Keratinocyte (primary cell): ENCODE data around the gene ANKRD2. TPM values are rescaled to one million over a fixed set of nuclear protein-coding genes. Genes with fewer than 3 reads are reported as not detected.

Experiments used
- DNase-seq: peaks from one replicate; pipeline ENCODE4 v3.0.0-alpha.2; 2011; ENCODE audit warnings: low read depth, missing footprints, low spot score
- FAIRE-seq: peaks from 2 replicates; lab custom pipeline; 2011; peaks lifted over from hg19 to GRCh38; lab: Jason Lieb, UNC
- H2AFZ ChIP-seq: 2 replicates; pipeline ENCODE4 v1.6.0; 2012; ENCODE audit warnings: low read length, control low read depth, inconsistent platforms; ENCODE audit not compliant: control insufficient read depth
- H3K27ac ChIP-seq: 2 replicates; pipeline ENCODE4 v1.5.1; 2011; ENCODE audit warnings: low read length; ENCODE audit not compliant: control insufficient read depth, insufficient read depth
- H3K27me3 ChIP-seq: 3 replicates; pipeline ENCODE4 v1.6.0; 2011; ENCODE audit warnings: low read length; ENCODE audit not compliant: control insufficient read depth, insufficient read depth; ENCODE audit errors: extremely low read depth
- H3K36me3 ChIP-seq, 2 experiments: 2 replicates in 1 of 2; 3 replicates in 1 of 2; pipeline ENCODE4 v1.5.1; 2011; ENCODE audit warnings: low read length in 2 of 2, mild to moderate bottlenecking in 1 of 2; ENCODE audit not compliant: control insufficient read depth in 2 of 2, insufficient read depth in 2 of 2; ENCODE audit errors: extremely low read depth in 1 of 2
- H3K4me1 ChIP-seq: 3 replicates; pipeline ENCODE4 v1.5.1; 2011; ENCODE audit warnings: low read length; ENCODE audit not compliant: control insufficient read depth, insufficient read depth; ENCODE audit errors: extremely low read depth
- H3K4me2 ChIP-seq: 3 replicates; pipeline ENCODE4 v1.6.0; 2011; ENCODE audit warnings: low read depth, low read length; ENCODE audit not compliant: control insufficient read depth, insufficient read depth; ENCODE audit errors: extremely low read depth
- H3K4me3 ChIP-seq, 3 experiments: fragments of 200-600 bp in 1 of 3; sonication (generic) in 1 of 3; 2 replicates in 2 of 3; 3 replicates in 1 of 3; pipeline ENCODE4 v1.5.1; 2011 to 2016; ENCODE audit warnings: low read length in 3 of 3, mild to moderate bottlenecking in 3 of 3, control low read depth in 2 of 3, inconsistent platforms in 1 of 3, low read depth in 1 of 3, mixed read lengths in 1 of 3, mixed run types in 1 of 3, moderate library complexity in 1 of 3; ENCODE audit not compliant: control insufficient read depth in 2 of 3, insufficient read depth in 2 of 3; ENCODE audit errors: extremely low read depth in 1 of 3
- H3K79me2 ChIP-seq: 2 replicates; pipeline ENCODE4 v1.6.0; 2012; ENCODE audit warnings: low read length; ENCODE audit not compliant: control insufficient read depth, insufficient read depth
- H3K9ac ChIP-seq: 3 replicates; pipeline ENCODE4 v1.6.0; 2011; ENCODE audit warnings: low read length; ENCODE audit not compliant: control insufficient read depth, insufficient read depth; ENCODE audit errors: extremely low read depth
- H3K9me1 ChIP-seq: 3 replicates; pipeline ENCODE4 v1.6.0; 2011; ENCODE audit warnings: low read length; ENCODE audit not compliant: control insufficient read depth, insufficient read depth; ENCODE audit errors: extremely low read depth
- H3K9me3 ChIP-seq: 2 replicates; pipeline ENCODE4 v1.5.1; 2012; ENCODE audit warnings: low read depth, low read length; ENCODE audit not compliant: control insufficient read depth
- H4K20me1 ChIP-seq: 3 replicates; pipeline ENCODE4 v1.6.0; 2011; ENCODE audit warnings: low read length; ENCODE audit not compliant: control insufficient read depth, insufficient read depth; ENCODE audit errors: extremely low read depth
- CTCF ChIP-seq, 3 experiments: IDR thresholded peaks in 1 of 3; conservative IDR thresholded peaks in 1 of 3; optimal IDR thresholded peaks in 1 of 3; 2 replicates in 2 of 3; 3 replicates in 1 of 3; pipeline versions ENCODE3 to v1.5.1; 2011; ENCODE audit warnings: low read length in 3 of 3, mild to moderate bottlenecking in 3 of 3, moderate library complexity in 2 of 3, control low read depth in 1 of 3, inconsistent platforms in 1 of 3; ENCODE audit not compliant: insufficient read depth in 2 of 3; ENCODE audit errors: extremely low read depth in 1 of 3
- EZH2 ChIP-seq: IDR thresholded peaks from one replicate; pipeline ENCODE4 v1.6.1; 2012; ENCODE audit warnings: inconsistent platforms, mild to moderate bottlenecking, low read length, moderate library complexity
- dilution Hi-C: fragments of 300-500 bp; cut with MboI; formaldehyde crosslinking; loops from one replicate; pipeline ENCODE4 v1.7.0; 2020; ENCODE audit warnings: low sequenced_read_pairs; ENCODE audit not compliant: extremely low pct_ligation_motif_present
- polyA plus RNA-seq, 5 experiments: library from polyadenylated mRNA; depleted of rRNA in 3 of 5; stranded (reverse) in 3 of 5; stranded (forward) in 1 of 5; unstranded in 1 of 5; fragments of >200 nt; gene quantifications; 1 replicate in 1 of 5; 2 replicates in 3 of 5; 3 replicates in 1 of 5; pipeline versions ENCODE4 v1.2.1 to v1.2.3, GENCODE V29; 2011 to 2012; ENCODE audit warnings: missing spikeins in 2 of 5, low read depth in 1 of 5, low replicate concordance in 1 of 5

The ANKRD2 gene
- polyA plus RNA-seq, 1 donor (not counting 4 experiments of a cell fraction or from before 2014, with no cell fraction given): 0.38 TPM

GRCh38 chr10:97607095-97607636 lies 34.6 kb downstream of the ANKRD2 start:
- H3K4me3 ChIP-seq: no peak overlapping the region
- dilution Hi-C loops: no loop called here
- H2AFZ ChIP-seq: no peak overlapping the region
- H3K27me3 ChIP-seq: no peaks in the 10 kb centered on the region
- H3K27ac ChIP-seq: no peak overlapping the region
- H3K9me3 ChIP-seq: no peaks in the 10 kb centered on the region
- no peak overlapping the region for H3K4me2 ChIP-seq
- FAIRE-seq (no peak), DNase-seq (no peak)
- no peak overlapping the region for H3K9ac ChIP-seq
- H3K9me1 ChIP-seq: no peaks in the 10 kb centered on the region
- TF ChIP-seq CTCF (optimal IDR thresholded peaks at IDR 0.05 in 1 of 3, IDR thresholded peaks at IDR 0.05 in 1 of 3, conservative IDR thresholded peaks at IDR 0.05 in 1 of 3; ENCODE audit: extremely low read depth in 1 of 3, insufficient read depth in 2 of 3, low read length in 3 of 3) (no peak), EZH2 (no peak)
- no peaks in the 10 kb centered on the region for H3K36me3 ChIP-seq
- H4K20me1 ChIP-seq: no peaks in the 10 kb centered on the region
- peaks cover 16% of the 10 kb centered on the region for H3K4me1 ChIP-seq
- H3K79me2 ChIP-seq: no peaks in the 10 kb centered on the region

- DNase-seq (no peak), FAIRE-seq (peak; percentile 84)
- Histone ChIP-seq H3K4me3 (peak overlapping the region in 1 of 3 experiments; percentile 31), H4K20me1 (no peaks in the 10 kb centered on the region), H3K9me1 (no peaks in the 10 kb centered on the region), H3K9ac (no peak overlapping the region), H3K79me2 (no peaks in the 10 kb centered on the region), H3K9me3 (no peaks in the 10 kb centered on the region), H3K36me3 (no peaks in the 10 kb centered on the region), H2AFZ (peak overlapping the region; percentile 27), H3K27me3 (no peaks in the 10 kb centered on the region), H3K4me1 (peaks cover 19% of the 10 kb centered on the region), H3K4me2 (peak overlapping the region; percentile 55), H3K27ac (no peak overlapping the region)
- dilution Hi-C loops: no loop called here
- no peak for TF ChIP-seq EZH2
Measured at GRCh38 chr10:97608991-97609561, 36.5 kb downstream of the ANKRD2 start.
